Adipocyte (in vitro differentiated cells): Measurements from ENCODE around the gene TBC1D8B.
A peak's percentile ranks its signal among the peaks of the same experiment; 100 is the strongest.
"Not testable (repeated sequence)": the region's sequence is repeated elsewhere in the genome, so short reads cannot be mapped to it uniquely, and the experiment has no call there.

Experiments used
- DNase-seq: peaks from one replicate; pipeline ENCODE4 v3.0.0-alpha.2; 2015; ENCODE audit warnings: low read depth
- H3K27me3 ChIP-seq: replicated peaks from 2 replicates; pipeline ENCODE4 v1.7.0; 2013; ENCODE audit warnings: mild to moderate bottlenecking, low read length, moderate library complexity; ENCODE audit not compliant: control insufficient read depth, insufficient read depth
- H3K36me3 ChIP-seq: 2 replicates; pipeline ENCODE4 v1.7.0; 2013; ENCODE audit warnings: low read length, mild to moderate bottlenecking, moderate library complexity; ENCODE audit not compliant: control insufficient read depth, insufficient read depth, severe bottlenecking
- H3K4me1 ChIP-seq: 2 replicates; pipeline ENCODE4 v1.7.0; 2013; ENCODE audit warnings: mild to moderate bottlenecking, low read length, moderate library complexity; ENCODE audit not compliant: control insufficient read depth, insufficient read depth
- H3K4me3 ChIP-seq: 2 replicates; pipeline ENCODE4 v1.7.0; 2013; ENCODE audit warnings: mild to moderate bottlenecking, low read length, moderate library complexity
- H3K9ac ChIP-seq: 2 replicates; pipeline ENCODE4 v1.7.0; 2013; ENCODE audit warnings: mild to moderate bottlenecking, low read length, moderate library complexity
- H3K9me3 ChIP-seq: 2 replicates; pipeline ENCODE4 v1.7.0; 2013; ENCODE audit warnings: mild to moderate bottlenecking, low read length, moderate library complexity; ENCODE audit not compliant: control insufficient read depth

Gene TBC1D8B

DNA sequence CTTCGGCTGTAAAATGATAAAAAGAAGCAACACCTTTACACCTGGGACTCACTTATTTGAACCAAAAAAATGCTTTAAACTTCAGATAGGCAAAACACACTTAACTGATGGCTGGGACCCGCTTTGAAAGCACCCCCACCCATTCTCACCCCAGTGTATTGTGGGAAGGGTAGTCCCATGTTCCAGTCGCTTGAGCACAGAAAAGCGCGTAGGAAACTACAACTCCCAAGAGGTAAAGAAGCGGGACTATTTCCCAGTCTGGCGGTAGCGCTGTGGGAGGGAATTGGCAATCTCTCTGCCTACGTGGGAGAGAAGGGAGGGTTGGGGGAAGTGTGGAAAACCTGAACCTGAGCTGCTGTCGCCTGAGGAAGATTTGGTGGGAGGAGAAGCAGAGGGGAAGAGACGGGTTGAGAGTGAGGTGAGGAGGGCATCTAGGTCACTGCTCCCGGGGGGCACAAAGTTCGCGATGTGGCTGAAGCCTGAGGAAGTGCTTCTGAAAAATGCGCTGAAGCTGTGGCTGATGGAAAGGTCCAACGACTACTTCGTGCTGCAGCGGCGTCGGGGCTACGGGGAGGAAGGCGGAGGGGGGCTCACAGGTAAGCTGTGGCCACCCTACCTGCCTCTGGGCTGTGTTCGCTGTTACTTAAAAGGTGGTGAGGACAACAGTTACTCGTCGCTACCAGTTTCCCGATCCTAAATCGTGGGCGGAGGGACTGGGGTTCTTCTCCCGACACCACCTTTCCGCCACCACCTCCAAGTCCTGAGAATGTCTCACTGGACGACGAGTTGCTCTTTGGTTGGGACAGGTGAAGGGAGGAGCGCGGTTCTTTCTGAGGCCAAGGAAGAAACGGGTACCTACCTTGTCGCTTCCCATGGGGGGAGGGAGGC, at the start of gene TBC1D8B:
TBC1D8B (plus strand) TSS at position 286 of the 888 bp plus-strand sequence; CDS start at position 467, 181 bp downstream.
- no peaks in the 10 kb centered on the region for H3K4me1 ChIP-seq
- H3K9ac ChIP-seq: peak within 1 kb of the TSS; percentile 78

DNA sequence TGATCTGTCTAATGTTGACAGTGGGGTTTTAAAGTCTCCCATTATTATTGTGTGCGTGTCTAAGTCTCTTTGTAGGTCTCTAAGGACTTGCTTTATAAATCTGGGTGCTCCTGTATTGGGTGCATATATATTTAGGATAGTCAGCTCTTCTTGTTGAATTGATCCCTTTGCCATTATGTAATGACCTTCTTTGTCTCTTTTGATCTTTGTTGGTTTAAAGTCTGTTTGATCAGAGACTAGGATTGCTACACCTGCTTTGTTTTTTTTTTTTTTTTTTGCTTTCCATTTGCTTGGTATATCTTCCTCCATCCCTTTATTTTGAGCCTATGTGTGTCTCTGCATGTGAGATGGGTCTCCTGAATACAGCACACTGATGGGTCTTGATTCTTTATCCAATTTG, 33.2 kb upstream of the TBC1D8B start:
- not testable (repeated sequence) for H3K36me3 ChIP-seq

More for the DNA sequence above, at the start of gene TBC1D8B:
- H3K9me3 ChIP-seq: peaks cover 2% of the 10 kb centered on the region
- no peaks in the 10 kb centered on the region for H3K36me3 ChIP-seq
- peak; percentile 91 for DNase-seq
- peak within 1 kb of the TSS; percentile 91 for H3K4me3 ChIP-seq
- peaks cover 34% of the 10 kb centered on the region for H3K27me3 ChIP-seq

DNA sequence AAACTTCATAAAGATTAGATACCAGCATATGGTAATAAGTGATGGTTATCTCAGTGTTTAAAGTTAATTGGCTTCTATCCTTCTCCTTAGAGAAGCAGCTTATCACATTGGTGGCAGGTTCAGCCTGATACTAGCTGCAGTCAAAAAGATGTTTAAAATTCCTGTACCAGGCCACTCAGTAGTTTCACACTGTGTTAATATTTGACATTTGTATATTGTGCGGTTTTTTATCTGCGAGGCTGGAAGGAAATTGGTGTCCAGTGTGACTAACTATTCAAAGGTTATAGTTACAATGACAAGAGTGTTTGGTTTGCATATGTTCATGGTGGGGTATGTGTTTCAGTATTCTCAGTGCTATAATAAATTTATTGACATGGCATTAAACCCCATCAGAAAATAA, 27.5 kb upstream of the TBC1D8B start:
- Histone ChIP-seq H3K27me3 (peaks cover 29% of the 10 kb centered on the region), H3K4me1 (no peaks in the 10 kb centered on the region), H3K4me3 (no peak overlapping the region), H3K9me3 (peaks cover 4% of the 10 kb centered on the region), H3K36me3 (no peaks in the 10 kb centered on the region), H3K9ac (no peak overlapping the region)
- no peak for DNase-seq

More for the DNA sequence above, 33.2 kb upstream of the TBC1D8B start:
- H3K27me3 ChIP-seq: peaks cover 24% of the 10 kb centered on the region
- not testable (repeated sequence) for H3K9me3 ChIP-seq, H3K9ac ChIP-seq, DNase-seq, H3K4me1 ChIP-seq, H3K4me3 ChIP-seq

DNA sequence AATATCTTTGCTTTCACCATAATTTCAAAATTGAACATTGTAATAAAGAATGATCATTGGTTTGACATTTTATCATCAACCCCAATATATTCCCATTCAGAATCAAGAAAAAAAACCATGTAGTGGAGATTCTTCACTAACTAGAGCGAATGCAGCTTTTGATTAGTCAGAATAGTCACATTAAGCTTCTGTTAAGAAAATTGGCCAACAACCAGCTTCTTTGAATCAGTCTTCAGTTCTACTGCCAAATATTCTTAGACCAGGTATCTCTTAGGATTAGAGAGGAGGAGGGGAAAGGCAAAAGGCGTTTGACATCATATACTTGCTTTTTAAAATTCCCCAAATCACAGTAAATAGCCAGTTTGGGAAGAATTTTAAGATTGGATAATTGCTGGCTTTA, 22.2 kb upstream of the TBC1D8B start:
- DNase-seq: no peak

DNA sequence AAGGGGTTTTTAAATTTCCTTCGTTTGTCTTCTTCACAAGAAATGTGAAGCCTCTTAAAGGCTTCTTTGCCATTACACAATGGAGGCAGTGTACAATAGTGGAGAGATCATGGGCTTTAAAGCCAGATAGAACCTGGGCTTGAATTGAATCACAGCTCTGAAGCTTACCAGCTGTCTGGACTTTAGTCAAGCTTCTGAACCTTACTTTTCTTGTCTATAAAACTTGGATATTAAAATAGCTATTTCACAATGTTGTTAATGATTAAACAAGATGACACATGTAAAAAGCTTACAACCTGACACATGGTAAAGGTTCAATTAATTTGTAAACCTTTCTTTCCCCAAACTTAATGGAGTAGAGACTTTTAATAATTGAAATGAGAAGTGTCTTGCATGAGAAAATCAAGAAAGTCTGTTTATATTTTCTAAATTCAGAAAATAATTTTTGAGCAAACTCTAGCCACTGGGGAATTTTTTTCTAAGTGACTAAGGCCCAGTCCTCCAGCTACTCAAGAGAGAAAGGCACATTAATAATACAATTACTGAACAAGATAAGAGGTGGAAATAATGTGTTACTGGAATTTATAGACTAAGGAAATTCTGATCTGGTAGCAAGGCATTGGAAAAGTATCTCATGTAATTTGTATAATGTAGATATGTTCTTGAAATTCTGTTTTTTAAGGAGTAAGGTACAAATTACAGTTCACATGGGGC, 21.7 kb upstream of the TBC1D8B start:
- H3K4me1 ChIP-seq: no peaks in the 10 kb centered on the region
- no peaks in the 10 kb centered on the region for H3K9me3 ChIP-seq
- no peak for DNase-seq
- H3K9ac ChIP-seq: no peak overlapping the region
- no peaks in the 10 kb centered on the region for H3K36me3 ChIP-seq
- no peak overlapping the region for H3K4me3 ChIP-seq
- H3K27me3 ChIP-seq: peaks cover 32% of the 10 kb centered on the region

More for the DNA sequence above, 22.2 kb upstream of the TBC1D8B start:
- no peak overlapping the region for H3K4me3 ChIP-seq
- peaks cover 28% of the 10 kb centered on the region for H3K27me3 ChIP-seq
- no peaks in the 10 kb centered on the region for H3K36me3 ChIP-seq
- no peaks in the 10 kb centered on the region for H3K9me3 ChIP-seq
- no peak overlapping the region for H3K9ac ChIP-seq
- H3K4me1 ChIP-seq: no peaks in the 10 kb centered on the region

DNA sequence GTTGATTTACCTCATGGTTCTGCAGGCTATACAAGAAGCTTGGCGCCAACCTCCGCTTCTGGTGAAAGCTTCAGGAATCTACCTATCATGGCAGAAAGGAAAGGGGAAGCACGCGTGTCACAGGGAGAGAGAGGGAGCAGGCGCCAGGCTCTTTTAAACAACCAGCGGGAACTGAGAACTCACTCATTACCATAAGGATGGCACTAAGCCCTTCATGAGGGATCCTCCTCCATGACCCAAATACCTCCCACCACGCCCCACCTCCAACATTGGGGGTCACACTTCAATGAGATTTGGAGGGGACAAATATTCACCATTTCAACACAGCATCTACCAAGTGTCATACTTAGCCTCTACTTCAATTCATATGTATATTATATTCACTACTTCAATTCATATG, 18.8 kb upstream of the TBC1D8B start:
- no peak for DNase-seq
- no peaks in the 10 kb centered on the region for H3K9me3 ChIP-seq
- no peak overlapping the region for H3K4me3 ChIP-seq
- no peaks in the 10 kb centered on the region for H3K4me1 ChIP-seq
- no peaks in the 10 kb centered on the region for H3K36me3 ChIP-seq
- no peak overlapping the region for H3K9ac ChIP-seq
- H3K27me3 ChIP-seq: peaks cover 32% of the 10 kb centered on the region

DNA sequence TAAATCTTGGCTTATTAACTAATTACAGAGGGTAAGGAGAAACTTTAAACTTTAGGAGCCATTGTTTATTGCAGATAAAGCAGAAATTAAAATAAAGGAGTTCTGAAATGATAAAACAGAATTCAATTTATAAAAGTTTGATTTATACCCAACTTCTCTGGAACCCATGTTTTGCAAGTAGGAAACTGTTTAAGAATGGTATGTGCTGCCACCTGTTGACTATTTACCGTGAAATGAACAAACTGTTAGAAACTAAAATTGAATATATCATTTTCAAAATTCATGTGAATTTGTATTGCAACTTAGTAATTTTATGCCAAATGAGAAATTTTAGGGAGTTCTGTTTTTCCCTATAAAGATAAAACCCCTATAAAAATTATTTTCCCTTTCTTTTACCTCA, 11.0 kb upstream of the TBC1D8B start:
- DNase-seq: peak; percentile 51
- H3K27me3 ChIP-seq: peaks cover 4% of the 10 kb centered on the region
- H3K9me3 ChIP-seq: no peaks in the 10 kb centered on the region
- no peaks in the 10 kb centered on the region for H3K4me1 ChIP-seq
- no peak overlapping the region for H3K9ac ChIP-seq
- H3K36me3 ChIP-seq: no peaks in the 10 kb centered on the region
- no peak overlapping the region for H3K4me3 ChIP-seq

DNA sequence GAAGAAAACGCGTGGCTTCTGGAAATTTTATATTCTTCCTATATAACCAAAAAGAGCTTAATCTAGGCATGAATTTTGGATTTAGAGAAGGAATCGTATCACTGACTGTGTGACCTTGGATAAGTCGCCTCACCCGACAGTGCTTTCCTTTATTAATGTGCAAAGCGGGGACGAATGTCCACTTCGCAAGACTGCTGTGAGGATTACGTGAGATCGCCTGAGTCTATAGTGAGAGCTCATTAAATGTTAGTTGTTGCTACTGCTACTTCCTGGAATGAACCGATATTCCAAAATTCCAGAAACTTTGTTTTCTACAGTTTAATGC, 448 bp upstream of the TBC1D8B start:
- Histone ChIP-seq H3K9me3 (peaks cover 2% of the 10 kb centered on the region), H3K9ac (peak overlapping the region; percentile 78), H3K4me1 (no peaks in the 10 kb centered on the region), H3K4me3 (peak overlapping the region; percentile 91), H3K36me3 (no peaks in the 10 kb centered on the region), H3K27me3 (peaks cover 34% of the 10 kb centered on the region)
- peak; percentile 41 for DNase-seq

DNA sequence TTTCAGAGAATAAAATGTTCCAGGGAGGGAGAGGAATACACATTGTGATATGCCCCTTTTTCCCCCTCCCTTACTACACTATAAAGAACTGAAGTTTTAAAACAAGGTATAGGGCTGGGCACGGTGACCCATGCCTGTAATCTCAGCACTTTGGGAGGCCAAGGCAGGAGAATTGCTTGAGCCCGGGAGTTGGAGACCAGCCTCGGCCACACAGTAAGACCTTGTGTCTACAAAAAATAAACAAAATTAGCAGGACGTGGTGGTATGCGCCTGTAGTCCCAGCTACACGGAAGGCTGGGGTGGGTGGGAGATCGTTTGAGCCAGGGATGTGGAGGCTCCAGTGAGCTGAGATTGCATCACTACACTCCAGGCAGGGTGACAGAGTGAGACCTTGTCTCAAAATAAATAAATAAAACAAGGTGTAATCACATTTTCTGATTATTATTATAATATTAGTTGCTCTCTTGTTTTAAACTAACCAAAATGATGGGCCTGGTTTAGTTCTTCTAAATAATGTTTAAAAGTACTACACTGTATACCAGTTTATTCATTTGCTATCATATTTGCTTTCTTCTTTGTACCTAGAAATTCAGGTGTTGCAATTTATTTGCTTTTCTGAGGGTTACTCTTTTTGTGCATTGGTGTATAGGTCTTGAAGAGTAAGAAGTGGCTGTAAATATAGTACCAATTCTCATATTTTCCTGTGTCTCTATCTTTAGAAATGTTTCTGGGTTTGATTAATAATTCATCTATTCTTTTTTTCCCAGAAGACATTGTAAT, 8.8 kb downstream of the TBC1D8B start:
- no peaks in the 10 kb centered on the region for H3K4me1 ChIP-seq
- H3K27me3 ChIP-seq: no peaks in the 10 kb centered on the region
- no peak for DNase-seq
- no peaks in the 10 kb centered on the region for H3K36me3 ChIP-seq
- H3K9me3 ChIP-seq: no peaks in the 10 kb centered on the region
- H3K4me3 ChIP-seq: no peak overlapping the region
- no peak overlapping the region for H3K9ac ChIP-seq

DNA sequence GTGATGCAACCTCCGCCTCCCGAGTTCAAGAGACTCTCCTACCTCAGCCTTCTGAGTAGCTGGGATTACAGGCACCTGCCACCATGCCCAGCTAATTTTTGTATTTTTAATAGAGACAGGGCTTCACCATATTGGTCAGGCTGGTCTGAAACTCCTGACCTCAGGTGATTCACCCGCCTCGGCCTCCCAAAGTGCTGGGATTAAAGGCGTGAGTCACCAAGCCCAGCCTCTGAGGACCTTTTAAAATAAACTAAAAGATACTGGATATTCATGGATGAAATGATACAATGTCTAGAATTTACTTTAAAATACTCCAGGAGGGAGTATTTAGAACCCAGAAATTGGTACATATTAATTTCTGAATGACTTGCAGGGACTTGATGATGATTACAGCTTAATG, 10.5 kb downstream of the TBC1D8B start:
- not testable (repeated sequence) for DNase-seq, H3K36me3 ChIP-seq, H3K9ac ChIP-seq, H3K9me3 ChIP-seq, H3K4me3 ChIP-seq, H3K27me3 ChIP-seq, H3K4me1 ChIP-seq

DNA sequence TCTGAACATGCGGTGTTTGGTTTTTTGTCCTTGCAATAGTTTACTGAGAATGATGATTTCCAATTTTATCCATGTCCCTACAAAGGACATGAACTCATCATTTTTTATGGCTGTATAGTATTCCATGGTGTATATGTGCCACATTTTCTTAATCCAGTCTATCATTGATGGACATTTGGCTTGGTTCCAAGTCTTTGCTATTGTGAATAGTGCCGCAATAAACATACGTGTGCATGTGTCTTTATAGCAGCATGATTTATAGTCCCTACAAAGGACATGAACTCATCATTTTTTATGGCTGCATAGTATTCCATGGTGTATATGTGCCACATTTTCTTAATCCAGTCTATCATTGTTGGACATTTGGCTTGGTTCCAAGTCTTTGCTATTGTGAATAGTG, 11.6 kb downstream of the TBC1D8B start:
- not testable (repeated sequence) for H3K9ac ChIP-seq, H3K27me3 ChIP-seq, H3K4me1 ChIP-seq, DNase-seq, H3K9me3 ChIP-seq, H3K36me3 ChIP-seq, H3K4me3 ChIP-seq
